ENCODE data around the gene S100A2. TPM values are rescaled to one million over a fixed set of nuclear protein-coding genes. Genes with fewer than 3 reads are reported as not detected.
A peak's percentile ranks its signal among the peaks of the same experiment; 100 is the strongest.

S100A2 gene
- total RNA-seq, 1 experiment from 2014 or later = 373 TPM

GRCh38 chr1:153612111-153612754, 46.6 kb upstream of the S100A2 start:
- Histone ChIP-seq H3K79me2 (ENCODE audit: low read length) (peaks cover 91% of the 10 kb centered on the region), H3K4me3 (ENCODE audit: low read length) (peak overlapping the region; percentile 93), H3K27ac (ENCODE audit: low read length) (peak overlapping the region; percentile 100), H3F3A (ENCODE audit: low read length, unreplicated experiment) (peaks cover 27% of the 10 kb centered on the region), H4K20me1 (ENCODE audit: low read length) (no peaks in the 10 kb centered on the region), H3K9me2 (replicated peaks; ENCODE audit: low read length) (no peaks in the 10 kb centered on the region), H2AFZ (ENCODE audit: low read length) (no peak overlapping the region), H3K36me3 (ENCODE audit: low read depth, low read length) (peaks cover 16% of the 10 kb centered on the region), H3K4me2 (ENCODE audit: low read length) (peak overlapping the region; percentile 88), H3K27me3 (ENCODE audit: low read length) (no peaks in the 10 kb centered on the region), H3K9me3 (ENCODE audit: low read length) (no peaks in the 10 kb centered on the region), H3K4me1 (ENCODE audit: insufficient read depth, low read length) (peaks cover 77% of the 10 kb centered on the region), H3K9ac (ENCODE audit: low read length) (peak overlapping the region; percentile 97)
- no peak for TF ChIP-seq EZH2phosphoT487 (IDR thresholded peaks at IDR 0.05; ENCODE audit: borderline replicate concordance, low read length)
- no peak for TF ChIP-seq EZH2 (IDR thresholded peaks at IDR 0.05; ENCODE audit: low read length, unreplicated experiment)
- TF ChIP-seq, protein P1, sequence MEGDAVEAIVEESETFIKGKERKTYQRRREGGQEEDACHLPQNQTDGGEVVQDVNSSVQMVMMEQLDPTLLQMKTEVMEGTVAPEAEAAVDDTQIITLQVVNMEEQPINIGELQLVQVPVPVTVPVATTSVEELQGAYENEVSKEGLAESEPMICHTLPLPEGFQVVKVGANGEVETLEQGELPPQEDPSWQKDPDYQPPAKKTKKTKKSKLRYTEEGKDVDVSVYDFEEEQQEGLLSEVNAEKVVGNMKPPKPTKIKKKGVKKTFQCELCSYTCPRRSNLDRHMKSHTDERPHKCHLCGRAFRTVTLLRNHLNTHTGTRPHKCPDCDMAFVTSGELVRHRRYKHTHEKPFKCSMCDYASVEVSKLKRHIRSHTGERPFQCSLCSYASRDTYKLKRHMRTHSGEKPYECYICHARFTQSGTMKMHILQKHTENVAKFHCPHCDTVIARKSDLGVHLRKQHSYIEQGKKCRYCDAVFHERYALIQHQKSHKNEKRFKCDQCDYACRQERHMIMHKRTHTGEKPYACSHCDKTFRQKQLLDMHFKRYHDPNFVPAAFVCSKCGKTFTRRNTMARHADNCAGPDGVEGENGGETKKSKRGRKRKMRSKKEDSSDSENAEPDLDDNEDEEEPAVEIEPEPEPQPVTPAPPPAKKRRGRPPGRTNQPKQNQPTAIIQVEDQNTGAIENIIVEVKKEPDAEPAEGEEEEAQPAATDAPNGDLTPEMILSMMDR (conservative IDR thresholded peaks at IDR 0.05; ENCODE audit: low read depth, low read length) = no peak
- DNase-seq (no peak), ATAC-seq (no peak)
- CTCF ChIA-PET = interaction anchor here (0.5 to 2.6 kb wide), 8 partner anchors 15 to 934 kb away, joined by 3 to 17 read pairs (median 4); partner anchors contain the start of genes CHTOP and S100A13
- intact Hi-C loops (cut with micrococcal nuclease) = loop anchor here (2.0 kb wide), 1 partner anchor 15 kb away; the partner anchor contains the start of gene S100A13
- POLR2A ChIA-PET (ENCODE audit: unreplicated experiment) = interaction anchor here (0.5 to 1.8 kb wide), 18 partner anchors 12 to 601 kb away, joined by 3 to 25 read pairs (median 4); partner anchors contain the start of genes CHTOP, S100A13 and S100A6
- TSS peak; percentile 19 for BruUV-seq (replicated peaks)

DNA sequence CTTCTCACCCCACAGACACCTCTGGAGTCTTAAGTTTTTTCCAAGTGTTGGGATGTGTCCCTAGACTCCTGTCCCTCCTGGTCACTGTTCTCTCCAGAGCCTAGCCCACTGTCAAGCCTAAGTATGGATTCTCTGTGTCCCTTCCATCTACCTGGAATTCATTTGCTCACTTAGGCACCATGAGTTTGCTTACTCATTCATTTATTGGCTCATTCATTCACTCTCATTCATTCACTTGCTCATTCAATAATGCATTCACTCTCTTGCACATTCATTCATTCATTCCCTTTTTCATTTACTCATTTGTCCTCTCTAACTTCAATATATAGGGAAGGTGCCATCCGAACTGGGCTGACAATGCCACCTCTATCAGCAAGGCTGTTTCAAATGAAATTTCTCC, 45.7 kb upstream of the S100A2 start:
- peaks cover 27% of the 10 kb centered on the region for H3F3A ChIP-seq (ENCODE audit: low read length, unreplicated experiment)
- H3K9me3 ChIP-seq (ENCODE audit: low read length) = no peaks in the 10 kb centered on the region
- TF ChIP-seq, protein P1 (conservative IDR thresholded peaks at IDR 0.05; ENCODE audit: low read depth, low read length) = no peak
- TF ChIP-seq EZH2phosphoT487 (IDR thresholded peaks at IDR 0.05; ENCODE audit: borderline replicate concordance, low read length) (no peak), EZH2 (IDR thresholded peaks at IDR 0.05; ENCODE audit: low read length, unreplicated experiment) (no peak)
- no peak for DNase-seq
- peak overlapping the region; percentile 93 for H3K4me3 ChIP-seq (ENCODE audit: low read length)
- peak overlapping the region; percentile 100 for H3K27ac ChIP-seq (ENCODE audit: low read length)
- peak overlapping the region; percentile 97 for H3K9ac ChIP-seq (ENCODE audit: low read length)
- CTCF ChIA-PET = interaction anchor here (2.5 kb wide), 1 partner anchor 39 kb away, joined by 9 read pairs; no protein-coding TSS in a partner anchor
- BruUV-seq (replicated peaks) = TSS peak; percentile 73
- POLR2A ChIA-PET (ENCODE audit: unreplicated experiment) = interaction anchor here (0.6 to 2.0 kb wide), 4 partner anchors 23 to 161 kb away, joined by 4 to 8 read pairs (median 6); partner anchors contain the start of gene CHTOP
- peaks cover 92% of the 10 kb centered on the region for H3K79me2 ChIP-seq (ENCODE audit: low read length)
- H4K20me1 ChIP-seq (ENCODE audit: low read length) = no peaks in the 10 kb centered on the region
- no peaks in the 10 kb centered on the region for H3K27me3 ChIP-seq (ENCODE audit: low read length)
- no peaks in the 10 kb centered on the region for H3K9me2 ChIP-seq (replicated peaks; ENCODE audit: low read length)
- peaks cover 25% of the 10 kb centered on the region for H3K36me3 ChIP-seq (ENCODE audit: low read depth, low read length)
- no peak for ATAC-seq
- intact Hi-C loops (cut with micrococcal nuclease) = no loop called here
- no peak overlapping the region for H2AFZ ChIP-seq (ENCODE audit: low read length)
- H3K4me1 ChIP-seq (ENCODE audit: insufficient read depth, low read length) = peaks cover 73% of the 10 kb centered on the region
- peak overlapping the region; percentile 88 for H3K4me2 ChIP-seq (ENCODE audit: low read length)
